GM10248 (cell line): ENCODE measurements around the gene ASIC2.

Experiments used
- CTCF ChIA-PET: fragments of 300-600 bp; sonication (Branson Sonifier 250); formaldehyde crosslinking; extraction: SDS; loops from one replicate; lab custom pipeline; 2021; ENCODE audit warnings: antibody characterized with exemption; lab: Yijun Ruan, JAX
- POLR2A ChIA-PET: fragments of 350-650 bp; sonication (Branson Sonifier 250); formaldehyde crosslinking; extraction: SDS; loops from one replicate; lab custom pipeline; 2020; ENCODE audit warnings: antibody characterized with exemption; lab: Yijun Ruan, JAX
- DNase-seq: peaks from one replicate; pipeline ENCODE4 v3.0.0; 2012; ENCODE audit errors: extremely low spot score
- CTCF ChIP-seq: IDR thresholded peaks from 2 replicates; pipeline ENCODE4 v1.5.1; 2012; ENCODE audit warnings: mild to moderate bottlenecking, low read depth; ENCODE audit errors: extremely low read depth, missing control alignments, control extremely low read depth

ASIC2 gene

GRCh38 chr17:33302394-33302793, 9.3 kb upstream of the ASIC2 start:
- DNase-seq = no peak
- CTCF ChIA-PET = no interaction called here
- POLR2A ChIA-PET = no interaction called here
- no peak for TF ChIP-seq CTCF

- ChIA-PET POLR2A (no interaction called here), CTCF (no interaction called here)
- no peak for DNase-seq
- TF ChIP-seq CTCF = no peak
Measured at GRCh38 chr17:33300241-33300640, 7.1 kb upstream of the ASIC2 start.

- ChIA-PET POLR2A (no interaction called here), CTCF (no interaction called here)
- no peak for DNase-seq
- no peak for TF ChIP-seq CTCF
Measured at GRCh38 chr17:33299115-33299514, 6.0 kb upstream of the ASIC2 start.

- no peak for TF ChIP-seq CTCF
- ChIA-PET CTCF (no interaction called here), POLR2A (no interaction called here)
- no peak for DNase-seq
Measured at GRCh38 chr17:33297643-33298042, 4.5 kb upstream of the ASIC2 start.

- POLR2A ChIA-PET = no interaction called here
- CTCF ChIA-PET = interaction anchor here (1.0 kb wide), 1 partner anchor 9 kb away, joined by 3 read pairs; no protein-coding TSS in a partner anchor
- TF ChIP-seq CTCF = no peak
- no peak for DNase-seq
Measured at GRCh38 chr17:33294994-33295393, 1.9 kb upstream of the ASIC2 start.

GRCh38 chr17:33292201-33292980, 704 bp downstream of the ASIC2 start:
- ChIA-PET CTCF (no interaction called here), POLR2A (no interaction called here)
- peak; percentile 19 for DNase-seq
- TF ChIP-seq CTCF = no peak
